ENCODE results near the gene CFAP46.
"Not testable (repeated sequence)": the region's sequence is repeated elsewhere in the genome, so short reads cannot be mapped to it uniquely, and the experiment has no call there.

CFAP46 gene

DNA sequence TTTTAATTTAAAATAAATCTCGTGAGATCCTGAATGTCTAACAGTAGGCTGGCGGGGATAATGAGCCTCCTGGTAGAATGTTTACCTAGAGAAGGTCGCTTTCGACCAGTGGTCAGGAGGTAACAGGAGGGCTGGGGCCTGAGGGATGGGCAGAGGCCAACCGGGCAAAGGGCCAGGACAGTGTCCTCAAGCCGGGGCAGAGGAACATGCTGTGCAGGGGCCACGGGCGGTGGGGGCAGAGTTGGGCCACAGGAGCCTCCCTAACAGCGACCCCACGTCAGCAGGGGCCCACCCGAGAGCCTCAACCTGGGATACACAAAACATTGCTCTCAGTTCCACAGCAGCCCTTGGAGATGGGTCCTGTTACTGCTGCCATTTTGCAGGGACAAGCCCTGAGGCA lies 14.5 kb downstream of the CFAP46 start:
- DNase-seq (ENCODE audit: low read depth, low spot score): no peak

DNA sequence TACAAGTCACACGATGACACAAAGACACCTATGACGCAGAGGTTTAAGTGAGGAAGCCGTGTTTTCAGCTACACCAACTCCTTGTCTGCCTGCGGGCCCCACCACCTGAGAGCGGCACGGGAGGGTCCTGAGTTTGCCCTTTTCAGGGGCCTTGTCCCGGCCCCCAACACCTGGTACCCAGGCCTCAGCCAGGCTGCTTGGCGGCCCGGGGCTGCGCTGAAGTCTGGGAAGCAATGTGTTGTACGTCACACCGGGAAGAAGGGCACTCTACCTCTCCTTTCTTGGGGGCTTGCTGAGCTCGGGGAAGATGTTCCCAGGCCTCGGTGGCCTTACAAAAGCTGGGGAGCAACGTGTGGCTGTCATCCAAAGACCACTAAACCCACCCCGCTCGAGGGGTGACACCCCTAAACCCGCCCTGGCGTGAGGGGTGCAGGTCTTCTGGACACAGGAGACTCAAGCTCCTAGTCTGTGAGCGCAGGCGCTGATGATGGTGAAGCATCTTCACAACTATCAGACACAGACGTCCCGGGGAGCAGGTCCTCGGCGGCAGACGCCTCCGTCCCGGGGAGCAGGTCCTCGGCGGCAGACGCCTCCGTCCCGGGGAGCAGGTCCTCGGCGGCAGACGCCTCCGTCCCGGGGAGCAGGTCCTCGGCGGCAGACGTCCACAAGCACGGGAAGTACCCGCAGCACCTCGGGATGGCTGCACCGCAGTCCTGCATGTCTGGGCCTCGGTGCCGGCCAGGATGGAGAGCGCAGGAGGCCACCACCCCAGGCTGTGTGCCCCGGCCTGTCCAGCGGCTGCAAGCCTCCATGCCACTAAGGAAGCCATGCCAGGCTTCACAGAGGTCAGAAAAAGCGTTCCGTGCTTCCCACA lies 15.4 kb downstream of the CFAP46 start:
- no peak for DNase-seq (ENCODE audit: low read depth, low spot score)

DNA sequence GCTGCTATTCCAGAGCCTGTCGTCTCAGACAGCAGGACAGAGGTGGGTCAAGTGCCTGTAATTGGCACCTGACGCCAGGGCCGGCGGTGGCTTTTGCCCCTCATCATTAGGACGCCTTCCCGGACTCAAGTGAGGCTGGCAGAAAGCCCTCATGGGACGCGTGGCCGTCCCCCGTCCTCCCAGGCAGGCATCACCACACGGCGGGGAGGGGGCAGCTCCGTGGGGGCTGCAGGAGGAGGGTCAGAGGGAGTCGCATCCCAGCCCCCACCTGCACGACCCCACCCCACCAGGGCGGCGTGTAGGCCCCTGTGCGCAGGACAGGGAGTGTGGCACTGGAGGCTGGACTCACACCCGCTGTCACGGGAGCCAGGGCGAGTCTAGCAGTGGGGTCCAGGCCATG lies 16.3 kb downstream of the CFAP46 start:
- no peak for DNase-seq (ENCODE audit: low read depth, low spot score)

DNA sequence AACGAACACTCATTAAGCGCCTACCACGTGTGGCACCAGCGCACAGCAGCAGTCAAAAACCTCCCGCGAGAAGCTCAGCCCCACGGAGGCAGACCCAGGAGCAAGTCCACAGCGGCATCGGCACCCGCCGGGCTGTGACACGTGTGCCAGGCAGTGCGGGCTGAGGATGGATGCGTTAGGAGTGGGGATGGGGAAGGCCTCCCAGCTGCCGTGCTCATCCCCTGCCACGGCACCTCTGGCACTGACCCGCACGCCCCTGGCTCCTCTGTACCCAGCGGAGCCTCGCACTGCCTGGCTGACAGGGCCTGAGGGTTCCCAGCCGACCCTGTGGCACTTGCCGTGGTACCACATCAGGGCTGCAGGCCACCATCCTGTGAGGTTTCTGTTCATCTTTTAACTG lies 16.8 kb downstream of the CFAP46 start:
- DNase-seq (ENCODE audit: low read depth, low spot score): no peak

DNA sequence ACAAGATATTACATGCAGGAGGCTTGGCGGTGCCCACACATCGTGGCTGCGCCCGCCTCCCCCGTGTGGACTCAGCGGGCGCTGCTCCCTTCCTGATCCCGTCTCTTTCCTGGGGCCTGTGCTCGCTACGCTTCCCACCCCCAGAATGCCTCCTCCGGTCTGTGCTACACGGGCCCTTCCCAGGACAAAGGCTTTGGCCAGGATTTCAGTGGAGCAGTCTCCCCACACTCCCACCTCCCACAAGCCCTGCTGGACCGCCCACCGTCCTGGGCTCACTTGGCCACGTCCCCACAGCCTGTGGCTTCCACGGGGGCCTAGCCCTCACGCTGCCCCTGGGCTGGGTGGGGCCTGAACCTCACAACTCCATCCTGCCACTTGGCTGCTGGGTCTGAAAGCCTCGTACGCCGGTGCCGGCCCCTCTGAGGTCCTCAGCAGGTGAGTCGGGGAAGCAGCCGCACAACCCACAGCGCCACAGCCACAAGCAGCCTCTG lies 17.3 kb downstream of the CFAP46 start:
- no peak for DNase-seq (ENCODE audit: low read depth, low spot score)

DNA sequence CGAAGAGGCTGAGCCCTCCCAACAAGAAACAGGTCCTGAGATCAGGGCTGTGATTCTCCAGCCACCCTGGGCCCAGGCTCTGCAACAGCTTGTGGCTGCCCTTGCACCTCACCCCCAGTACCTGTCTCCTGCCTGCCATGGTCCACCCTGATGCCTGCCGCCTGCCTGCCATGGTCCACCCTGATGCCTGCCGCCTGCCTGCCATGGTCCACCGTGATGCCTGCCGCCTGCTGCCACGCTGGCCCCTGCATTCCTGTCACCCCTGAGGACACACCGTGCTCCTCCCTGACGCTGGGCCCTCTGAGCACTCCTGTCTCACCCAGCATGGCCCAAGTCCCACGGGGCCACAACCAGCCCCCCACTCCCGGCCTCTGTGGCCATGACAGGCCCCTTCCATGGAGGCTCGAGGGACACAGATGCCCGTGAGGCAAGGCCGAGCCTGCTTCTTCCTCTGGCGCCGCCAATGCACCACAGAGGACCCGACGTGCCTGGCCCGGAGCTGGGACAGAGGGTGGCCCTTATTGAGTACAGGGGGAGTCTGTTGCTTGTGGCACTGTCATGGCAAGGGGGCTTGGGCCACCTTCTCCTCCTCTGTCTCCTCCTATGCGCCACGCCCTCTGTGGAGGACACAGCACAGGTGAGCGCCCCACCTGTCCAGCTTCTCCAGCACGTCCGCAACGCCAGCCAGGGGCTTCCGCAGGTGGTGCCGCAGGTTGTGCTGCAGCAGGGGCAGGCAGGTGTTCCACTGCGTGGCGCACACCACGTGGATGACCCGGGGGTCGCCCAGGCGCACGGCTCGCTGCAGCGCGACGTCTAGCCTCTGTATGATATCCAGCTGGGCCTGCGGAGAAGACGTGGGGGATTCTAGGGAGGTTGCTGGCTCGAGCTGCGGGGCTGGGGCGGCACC lies 18.1 kb downstream of the CFAP46 start:
- DNase-seq (ENCODE audit: low read depth, low spot score): no peak

DNA sequence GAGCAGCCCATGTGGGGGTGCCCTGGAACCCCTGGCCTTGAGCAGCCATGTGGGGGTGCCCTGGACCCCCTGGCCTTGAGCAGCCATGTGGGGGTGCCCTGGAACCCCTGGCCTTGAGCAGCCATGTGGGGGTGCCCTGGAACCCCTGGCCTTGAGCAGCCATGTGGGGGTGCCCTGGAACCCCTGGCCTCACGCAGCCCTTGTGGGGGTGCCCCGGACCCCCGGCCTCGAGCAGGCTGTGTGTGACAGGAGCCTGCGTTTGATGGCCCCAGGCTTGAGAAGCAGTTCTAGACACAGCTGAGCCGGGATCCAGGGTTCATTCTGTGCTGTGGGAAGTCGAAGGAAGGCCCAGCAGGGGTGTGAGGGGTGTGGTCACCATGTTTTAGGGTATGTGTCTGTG lies 19.0 kb downstream of the CFAP46 start:
- DNase-seq (ENCODE audit: low read depth, low spot score): not testable (repeated sequence)

DNA sequence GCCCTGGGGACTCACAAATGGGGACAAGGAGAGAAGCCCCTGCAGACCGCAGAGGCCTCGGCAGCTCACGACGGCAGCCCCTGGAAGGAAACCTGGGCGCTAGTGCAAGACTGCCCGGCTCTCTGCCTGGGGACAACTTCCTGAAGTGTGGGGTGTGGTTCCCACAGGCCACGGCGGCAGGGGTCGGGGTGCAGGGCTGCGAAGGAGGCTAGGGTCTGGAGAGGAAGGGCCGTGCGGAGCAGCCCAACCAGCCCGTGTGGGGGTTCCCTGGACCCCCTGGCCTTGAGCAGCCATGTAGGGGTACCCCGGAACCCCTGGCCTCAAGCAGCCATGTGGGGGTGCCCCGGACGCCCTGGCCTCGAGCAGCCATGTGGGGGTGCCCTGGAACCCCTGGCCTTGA lies 19.5 kb downstream of the CFAP46 start:
- no peak for DNase-seq (ENCODE audit: low read depth, low spot score)

DNA sequence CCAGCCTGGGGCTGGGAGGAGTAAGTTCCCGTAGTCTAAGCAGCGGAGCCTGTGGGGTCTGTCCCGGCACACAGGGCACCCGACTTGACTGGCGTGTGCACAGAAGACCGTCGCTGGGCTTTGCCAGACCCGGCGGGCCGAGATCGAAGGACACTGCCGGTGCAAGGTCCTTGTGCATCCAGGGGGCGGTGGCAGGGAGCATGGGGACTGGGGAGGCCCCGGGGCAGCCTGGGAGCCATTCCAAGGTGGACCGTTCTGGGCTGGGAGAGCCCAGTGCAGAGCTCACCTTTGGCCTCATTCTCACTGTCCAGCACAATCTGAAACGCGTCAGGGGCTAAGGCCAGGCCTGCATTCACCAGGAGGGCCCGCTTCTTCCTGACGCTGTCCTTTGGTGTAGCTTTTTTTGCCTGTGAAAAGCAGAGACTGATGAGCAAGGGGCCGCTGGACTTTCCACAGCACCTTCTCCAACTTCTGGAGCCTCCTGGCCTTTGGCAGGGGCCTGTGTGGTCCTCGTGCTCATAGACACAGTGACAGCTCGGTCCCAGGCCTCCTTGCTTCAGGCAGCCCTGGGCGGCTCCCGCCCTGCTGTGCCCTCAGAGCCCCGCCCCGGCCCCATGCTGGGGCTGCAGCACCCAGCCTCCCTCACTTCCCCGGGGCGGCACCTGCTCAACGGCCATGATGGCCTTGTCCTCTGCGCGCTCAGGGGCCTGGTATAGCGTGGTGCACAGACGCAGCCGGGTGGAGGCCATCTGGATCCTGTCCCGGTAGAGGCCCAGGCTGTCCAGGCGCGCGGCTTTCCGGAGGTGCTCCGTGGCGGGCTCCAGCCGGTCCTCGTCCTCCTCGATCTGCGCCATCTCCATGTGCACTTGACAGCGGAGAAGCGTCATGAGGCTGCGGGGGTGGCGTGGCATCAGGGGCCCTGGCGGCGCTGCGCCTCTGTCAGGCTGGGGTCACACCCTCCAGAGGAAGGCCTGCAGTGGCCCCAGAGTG lies 20.3 kb downstream of the CFAP46 start:
- DNase-seq (ENCODE audit: low read depth, low spot score): no peak

DNA sequence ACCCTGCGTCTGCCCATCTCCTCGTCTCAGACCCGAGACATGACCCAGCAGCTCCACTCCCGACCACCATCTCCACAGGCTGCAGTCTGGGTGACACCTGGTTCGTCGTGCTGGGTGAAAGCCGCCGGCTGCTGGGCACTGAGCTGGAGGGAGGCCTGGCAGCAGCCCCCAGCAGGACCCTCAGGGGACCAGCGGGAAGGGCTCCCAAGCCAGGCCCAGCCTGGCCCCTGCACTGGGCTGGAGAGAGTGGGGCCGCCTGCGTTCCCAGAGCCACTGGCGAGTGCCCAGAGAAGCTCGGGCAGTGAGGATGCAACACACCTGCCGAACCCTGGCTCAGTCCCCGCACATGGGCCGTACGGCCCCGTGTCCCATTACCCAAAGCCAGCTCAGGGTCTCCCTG lies 21.3 kb downstream of the CFAP46 start:
- DNase-seq (ENCODE audit: low read depth, low spot score): no peak

DNA sequence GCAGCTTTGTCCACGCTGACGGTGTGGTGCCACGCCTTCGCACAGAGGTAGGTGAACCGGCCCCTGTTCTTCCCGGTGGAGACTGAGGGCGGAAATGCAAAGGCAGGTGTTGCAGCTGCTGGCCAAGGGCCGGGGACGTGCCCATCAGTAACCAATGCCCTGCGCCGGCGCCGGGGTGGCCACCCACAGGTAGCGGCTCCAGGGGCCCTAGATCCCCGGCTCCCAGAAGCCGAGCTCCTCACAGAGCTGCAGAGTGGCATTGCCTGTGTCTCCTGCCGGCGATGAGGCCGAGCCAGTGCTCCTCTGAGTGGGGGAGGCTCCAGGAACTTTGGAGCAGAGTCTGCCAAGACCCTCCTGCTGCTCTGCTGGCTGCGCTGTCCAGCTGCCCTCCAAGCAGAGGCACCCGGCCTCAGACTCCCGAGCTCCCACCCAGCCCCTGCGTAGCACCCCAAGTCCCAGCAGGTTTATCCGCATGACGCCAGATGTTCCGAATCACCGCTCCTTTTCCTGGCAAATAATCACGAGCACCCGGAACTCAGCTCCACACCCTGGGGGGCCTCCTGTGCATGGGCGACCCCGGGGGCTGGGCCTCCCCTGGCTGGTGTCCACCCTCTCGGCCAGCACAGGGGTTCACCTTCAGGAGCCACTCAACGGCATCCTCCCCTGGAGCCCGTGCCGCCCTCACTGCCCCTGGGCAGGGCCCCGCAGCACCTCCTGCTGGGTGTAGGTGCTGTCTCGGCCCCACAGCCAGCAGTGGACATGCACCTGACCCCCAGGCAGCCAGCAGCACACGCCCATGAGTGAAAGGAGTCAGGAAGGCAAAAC lies 22.1 kb downstream of the CFAP46 start:
- no peak for DNase-seq (ENCODE audit: low read depth, low spot score)

DNA sequence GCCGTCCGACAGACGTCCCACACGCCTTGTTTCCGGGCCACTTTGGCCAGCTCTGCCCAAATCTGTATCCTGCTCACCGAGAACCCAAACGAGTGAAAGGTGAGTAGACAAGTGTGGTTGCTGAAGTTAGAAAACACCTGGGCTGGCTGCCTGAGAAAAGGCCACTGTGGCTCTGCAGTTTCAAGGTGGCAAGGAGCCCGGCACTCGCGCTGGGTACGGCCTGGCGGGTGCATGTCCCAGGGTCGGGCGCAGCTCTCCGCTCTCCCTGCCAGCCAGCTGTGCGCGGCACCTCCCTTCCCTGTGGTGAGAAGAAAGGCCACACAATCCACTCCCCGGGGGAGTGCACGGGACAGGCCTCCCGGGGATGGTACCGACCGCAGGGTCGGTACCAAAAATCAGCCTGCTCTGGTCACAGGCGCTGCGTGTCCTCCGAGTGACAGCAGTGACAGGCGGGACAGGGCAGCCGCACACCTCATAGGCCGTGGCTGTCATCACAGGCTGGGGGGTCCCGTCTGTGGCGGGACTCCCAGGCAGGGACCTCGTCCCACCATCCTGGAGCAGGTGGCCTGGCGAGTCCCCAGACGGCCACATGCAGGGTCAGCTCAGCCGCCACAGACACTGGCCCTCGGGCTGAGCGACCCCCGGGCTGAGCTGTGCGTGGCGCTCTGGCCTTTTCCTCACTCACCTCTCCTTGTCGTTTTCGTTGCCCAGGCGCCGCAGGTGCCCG lies 22.8 kb downstream of the CFAP46 start:
- DNase-seq (ENCODE audit: low read depth, low spot score): no peak

DNA sequence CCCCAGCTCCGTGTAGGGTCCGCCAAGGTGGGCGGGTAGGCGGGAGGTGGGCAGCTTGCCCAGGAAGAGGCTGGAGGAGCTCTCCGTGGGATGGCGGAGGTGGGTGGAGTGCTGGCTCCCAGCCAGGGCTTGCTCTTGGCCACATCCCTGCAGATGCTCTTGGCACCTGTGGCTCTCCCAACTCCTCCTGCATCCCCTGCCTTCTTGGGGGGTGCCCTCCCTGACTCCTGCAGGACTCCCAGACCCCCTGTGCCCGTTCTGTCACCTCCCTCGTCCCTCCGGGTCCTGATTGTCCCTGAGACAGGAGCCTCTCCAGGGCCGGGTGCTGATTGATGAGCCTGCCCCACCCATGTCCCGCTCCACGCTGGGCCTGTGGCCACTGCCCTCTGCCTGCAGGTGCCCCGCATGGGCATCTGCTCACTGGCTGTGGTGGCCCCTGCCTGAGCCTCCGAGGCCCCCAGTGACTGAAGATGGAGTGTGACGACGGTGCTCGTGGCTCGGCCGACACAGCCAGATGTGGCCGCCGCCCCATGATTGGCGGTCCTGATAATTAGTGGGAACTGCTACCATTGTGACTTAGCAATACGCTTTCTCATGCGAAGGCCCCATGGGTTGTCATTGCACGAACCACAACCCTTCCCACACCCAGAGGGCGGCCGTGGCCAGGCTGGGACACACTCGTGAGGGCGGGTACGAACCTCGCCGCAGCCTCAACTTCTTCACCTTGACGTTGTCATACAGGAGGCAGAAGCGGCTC lies 23.6 kb downstream of the CFAP46 start:
- no peak for DNase-seq (ENCODE audit: low read depth, low spot score)

DNA sequence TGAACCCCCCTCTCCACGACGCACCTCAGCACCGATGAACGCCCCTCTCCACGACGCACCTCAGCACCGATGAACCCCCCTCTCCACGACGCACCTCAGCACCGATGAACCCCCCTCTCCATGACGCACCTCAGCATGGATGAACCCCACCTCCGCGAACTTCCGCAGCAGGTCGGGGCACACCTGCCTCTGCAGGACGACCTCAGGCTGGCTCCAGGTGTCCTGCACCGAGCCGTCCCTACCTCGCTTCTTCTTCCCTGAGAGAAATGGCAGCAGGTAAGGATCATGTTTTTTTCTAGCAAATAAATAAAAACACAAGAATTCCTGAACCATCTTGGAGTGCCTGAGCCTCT lies 24.1 kb downstream of the CFAP46 start:
- no peak for DNase-seq (ENCODE audit: low read depth, low spot score)

DNA sequence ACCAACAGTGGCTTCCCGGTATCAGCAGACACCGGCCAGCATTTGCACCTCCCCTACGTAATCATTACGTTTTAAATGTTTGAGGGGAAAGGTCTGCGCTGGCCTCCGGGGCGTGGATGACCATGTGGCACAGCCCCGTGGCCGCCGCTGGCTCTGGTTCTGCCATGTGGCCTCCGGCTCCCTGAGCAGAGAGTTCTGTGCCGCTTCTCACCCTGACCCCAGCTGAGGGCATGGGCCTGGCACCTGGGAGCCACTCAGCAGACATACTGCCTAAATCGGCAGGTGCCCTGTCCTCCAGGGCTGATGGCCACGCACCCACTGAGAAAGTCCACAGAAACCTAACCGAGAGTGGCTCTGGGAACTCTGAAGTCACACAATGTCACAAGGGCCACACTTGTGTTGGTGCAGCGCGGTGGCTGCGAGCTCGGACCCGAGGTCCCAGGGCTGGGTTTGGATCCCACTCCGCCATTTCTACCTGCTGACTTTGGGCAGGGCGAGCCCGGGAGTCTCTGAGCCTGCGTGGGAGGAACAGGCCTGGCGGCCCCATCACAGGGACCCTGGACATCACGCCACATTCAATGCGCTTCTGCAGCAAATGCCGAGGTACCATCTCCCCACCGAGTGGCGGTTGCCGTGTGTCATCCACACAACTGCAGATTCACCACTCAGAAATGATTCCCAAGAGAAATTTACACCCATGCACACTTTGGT lies 25.3 kb downstream of the CFAP46 start:
- DNase-seq (ENCODE audit: low read depth, low spot score): no peak

DNA sequence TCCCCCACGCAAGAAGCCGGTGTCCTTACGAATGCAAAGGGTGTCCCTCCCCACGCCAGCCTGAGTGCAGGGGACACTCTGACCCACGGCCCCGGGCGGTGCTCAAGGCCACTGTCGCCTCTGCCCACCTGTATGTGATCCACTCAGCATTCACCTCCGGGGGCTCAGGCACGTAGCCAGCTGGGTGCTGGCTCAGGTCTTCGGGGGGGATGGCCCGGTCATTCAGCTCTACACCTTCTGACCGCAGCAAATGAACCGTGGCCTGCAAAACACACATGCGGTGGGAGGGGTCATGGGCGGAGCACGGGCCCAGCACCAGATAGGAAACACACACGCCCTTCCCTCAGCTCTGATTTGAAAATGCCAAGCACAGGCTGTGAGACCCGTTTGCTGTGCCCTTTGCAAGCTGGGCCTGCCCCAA lies 25.9 kb downstream of the CFAP46 start:
- DNase-seq (ENCODE audit: low read depth, low spot score): no peak

DNA sequence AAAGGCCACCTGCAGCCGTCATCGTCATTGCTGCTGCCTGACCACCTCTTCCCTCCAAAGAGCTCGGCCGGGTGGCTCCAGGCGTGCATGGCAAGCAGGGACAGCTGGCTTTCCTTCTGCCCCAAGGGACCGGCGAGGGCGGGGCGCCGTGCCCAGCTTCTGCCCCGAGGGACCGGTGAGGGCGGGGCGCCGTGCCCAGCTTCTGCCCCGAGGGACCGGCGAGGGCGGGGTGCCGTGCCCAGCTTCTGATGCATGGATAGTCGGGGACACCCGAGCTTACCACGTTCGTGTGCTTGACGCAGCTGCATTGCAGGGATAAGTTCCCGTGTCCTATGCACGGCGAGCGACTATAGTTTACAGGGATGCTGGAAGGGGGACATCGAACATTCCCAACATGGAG lies 27.0 kb downstream of the CFAP46 start:
- DNase-seq (ENCODE audit: low read depth, low spot score): no peak

DNA sequence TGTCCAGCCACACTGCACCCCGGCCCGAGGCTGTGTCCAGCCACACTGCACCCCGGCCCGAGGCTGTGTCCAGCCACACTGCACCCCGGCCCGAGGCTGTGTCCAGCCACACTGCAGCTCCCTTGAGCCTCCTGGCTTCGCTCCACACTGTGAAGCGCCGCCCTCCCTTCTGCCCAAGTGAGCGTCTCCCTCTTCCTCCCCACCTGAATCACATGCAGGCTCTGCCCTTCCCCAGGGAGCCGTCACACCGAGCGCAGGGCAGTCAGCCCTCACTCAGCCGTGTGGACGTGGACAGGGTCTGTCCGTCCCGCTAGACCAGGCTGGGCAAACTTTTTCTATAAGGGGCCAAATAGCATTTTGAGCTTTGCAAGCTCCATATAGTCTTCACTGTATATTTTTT lies 27.6 kb downstream of the CFAP46 start:
- no peak for DNase-seq (ENCODE audit: low read depth, low spot score)
